Activated CD8-positive, alpha-beta memory T cell treated with anti-CD3 and anti-CD28 coated beads for 4 hours (primary cell): ENCODE data around the gene CHRNA4.
"Not testable (repeated sequence)": the region's sequence is repeated elsewhere in the genome, so short reads cannot be mapped to it uniquely, and the experiment has no call there.

Experiments used
- DNase-seq, 2 donors: peaks; one replicate each; pipeline ENCODE4 v3.0.0-alpha.2; 2020; ENCODE audit warnings: low read depth in 2 of 2

CHRNA4 gene

GRCh38 chr20:63350196-63350595 lies 11.0 kb downstream of the CHRNA4 start:
- no peak for DNase-seq

GRCh38 chr20:63349516-63349895 lies 11.6 kb downstream of the CHRNA4 start:
- no peak for DNase-seq

DNA sequence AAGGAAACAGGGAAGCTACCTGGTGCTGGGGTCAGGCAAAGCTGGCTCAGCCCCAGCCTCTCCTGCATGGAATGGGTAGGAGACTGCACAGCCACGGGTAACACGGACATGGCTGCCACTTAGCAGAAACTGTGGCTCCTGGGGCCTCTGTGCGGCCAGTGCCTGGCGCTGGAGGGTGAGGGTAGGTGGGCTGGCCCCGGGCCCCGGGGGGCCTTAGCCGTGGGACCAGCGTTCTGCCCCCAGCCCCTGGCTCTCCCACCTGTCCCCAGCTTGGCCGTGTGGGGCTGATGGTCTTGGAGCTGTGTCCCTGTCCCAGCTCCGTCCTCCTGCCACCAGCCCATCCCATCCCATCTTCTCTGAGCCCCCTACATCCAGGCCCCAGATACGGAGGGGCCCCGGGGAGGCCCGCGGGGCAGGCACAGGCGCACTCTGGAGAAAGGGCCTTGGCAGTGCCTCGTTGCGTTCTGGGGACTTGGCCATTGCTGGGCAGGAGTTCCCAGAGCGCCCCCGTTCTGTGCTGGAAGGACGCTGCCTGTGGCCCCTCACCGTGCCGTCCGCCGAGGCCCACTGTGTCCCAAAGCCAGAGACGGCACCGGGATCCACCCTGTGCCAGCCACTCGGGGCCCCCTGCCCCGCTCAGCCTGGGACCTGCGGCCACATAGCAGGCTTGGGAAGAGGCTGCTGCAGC lies 12.2 kb downstream of the CHRNA4 start:
- DNase-seq = no peak

GRCh38 chr20:63347950-63348827 lies 13.0 kb downstream of the CHRNA4 start:
- DNase-seq = no peak

DNA sequence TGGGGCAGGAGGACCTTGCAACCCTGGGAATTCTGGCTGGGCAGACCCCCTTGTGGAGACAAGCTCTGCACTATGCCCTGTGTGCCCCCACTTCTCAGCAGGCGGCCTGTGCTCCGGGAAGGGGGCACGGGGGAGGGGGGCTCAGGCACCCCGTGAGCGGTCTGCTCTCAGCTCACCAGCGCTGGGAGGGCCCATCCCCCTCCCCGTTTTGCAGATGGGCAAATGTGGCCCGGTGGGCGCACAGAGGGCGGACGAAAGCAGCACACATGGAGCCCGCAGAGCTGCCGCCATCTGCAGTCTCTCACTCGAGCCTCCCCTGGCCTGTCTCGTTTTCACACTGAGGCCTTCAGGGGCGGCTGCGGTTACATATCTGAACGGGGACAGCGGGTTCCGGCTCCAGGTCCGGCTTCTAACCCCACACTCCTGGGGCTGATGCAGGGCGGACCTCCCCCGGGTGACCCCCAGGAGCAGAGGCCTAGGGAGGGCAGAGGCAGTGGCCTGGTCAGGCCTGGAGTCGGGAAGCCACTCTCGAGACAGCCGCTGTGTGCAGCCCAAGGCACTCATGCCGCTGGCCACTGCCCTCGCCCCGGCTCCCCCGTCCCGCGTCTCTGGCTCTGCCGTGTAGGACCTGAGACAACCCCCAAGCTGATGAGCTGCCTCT lies 13.9 kb downstream of the CHRNA4 start:
- DNase-seq = no peak

DNA sequence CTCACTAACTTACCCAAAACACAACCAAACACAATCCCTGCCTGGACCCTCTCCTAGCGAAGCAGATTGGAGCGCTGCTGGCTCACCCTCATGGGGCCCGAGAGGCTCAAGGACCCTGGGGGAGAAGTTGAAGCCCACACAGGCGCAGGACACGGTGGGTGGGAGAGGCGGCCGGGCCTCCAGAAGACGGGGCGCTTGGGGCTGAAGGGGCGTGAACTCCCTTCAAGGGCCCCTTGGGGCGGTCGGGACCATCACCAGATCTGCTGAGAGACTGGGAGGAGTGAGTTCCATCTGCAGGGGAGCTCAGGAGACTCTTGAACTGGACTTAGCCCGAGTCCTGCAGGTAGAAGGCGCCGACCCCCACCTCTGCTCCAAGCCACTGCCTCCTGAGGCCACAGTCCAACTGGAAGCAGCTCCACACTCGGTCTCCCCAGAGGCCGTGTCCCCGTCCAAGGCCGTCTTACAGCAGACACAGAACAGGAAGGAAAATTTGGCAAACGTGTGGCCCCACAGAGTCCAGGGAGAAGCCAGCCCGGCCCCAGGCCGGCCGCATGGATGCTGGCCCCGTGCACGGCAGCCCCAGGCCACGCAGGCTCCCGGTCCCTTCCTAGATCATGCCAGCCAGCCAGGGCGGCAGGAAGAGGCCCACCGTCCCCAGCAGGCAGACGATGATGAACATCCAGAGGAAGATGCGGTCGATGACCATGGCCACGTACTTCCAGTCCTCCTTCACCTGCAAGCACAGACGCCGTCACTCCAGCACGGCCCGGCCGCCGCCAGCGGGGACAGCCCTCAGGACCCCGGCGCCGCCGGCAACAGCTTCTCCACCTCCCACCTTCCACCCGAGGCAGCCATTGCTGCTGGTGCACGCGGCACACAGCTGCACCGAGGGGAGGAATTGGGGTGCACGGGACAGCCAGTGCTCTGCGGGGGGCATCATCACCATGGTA lies 14.7 kb downstream of the CHRNA4 start:
- DNase-seq = no peak

- DNase-seq = no peak
Measured at GRCh38 chr20:63345328-63346100, 15.6 kb downstream of the CHRNA4 start.

DNA sequence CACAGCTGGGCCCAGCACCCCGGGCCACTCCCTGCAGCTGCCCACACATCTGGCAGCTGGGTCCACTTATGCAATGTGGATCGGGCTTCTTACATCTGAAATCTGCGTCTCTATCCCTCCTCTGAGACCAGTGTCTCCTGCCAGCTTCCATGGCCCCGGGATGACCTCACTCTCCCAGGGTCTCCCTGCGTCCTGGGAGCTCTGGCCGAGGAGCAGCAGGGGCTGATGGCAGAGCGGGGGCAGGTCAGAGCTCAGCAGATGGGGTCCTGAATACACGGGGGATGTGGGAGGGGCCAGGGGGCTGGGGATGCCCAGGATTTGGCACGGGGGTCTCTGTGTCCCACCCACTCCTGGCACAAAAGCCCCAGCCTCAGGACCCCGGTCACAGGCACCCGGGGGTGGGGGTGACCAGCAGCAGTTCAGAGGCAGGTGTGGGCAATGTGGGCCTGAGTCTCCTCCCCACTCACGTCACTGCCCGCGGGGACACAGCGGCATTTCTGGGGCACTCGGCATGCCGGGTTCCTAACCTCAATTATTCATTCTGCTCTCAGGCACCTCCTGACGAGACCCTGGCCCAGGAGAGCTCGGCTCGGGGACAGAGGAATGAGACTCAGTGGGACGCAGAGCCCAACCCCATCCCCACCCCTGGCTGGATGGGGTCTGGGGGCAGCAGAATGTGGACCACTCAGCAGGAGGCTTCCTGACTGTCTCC lies 16.4 kb downstream of the CHRNA4 start:
- no peak for DNase-seq

- no peak for DNase-seq
Measured at GRCh38 chr20:63343460-63344445, 17.4 kb downstream of the CHRNA4 start.

DNA sequence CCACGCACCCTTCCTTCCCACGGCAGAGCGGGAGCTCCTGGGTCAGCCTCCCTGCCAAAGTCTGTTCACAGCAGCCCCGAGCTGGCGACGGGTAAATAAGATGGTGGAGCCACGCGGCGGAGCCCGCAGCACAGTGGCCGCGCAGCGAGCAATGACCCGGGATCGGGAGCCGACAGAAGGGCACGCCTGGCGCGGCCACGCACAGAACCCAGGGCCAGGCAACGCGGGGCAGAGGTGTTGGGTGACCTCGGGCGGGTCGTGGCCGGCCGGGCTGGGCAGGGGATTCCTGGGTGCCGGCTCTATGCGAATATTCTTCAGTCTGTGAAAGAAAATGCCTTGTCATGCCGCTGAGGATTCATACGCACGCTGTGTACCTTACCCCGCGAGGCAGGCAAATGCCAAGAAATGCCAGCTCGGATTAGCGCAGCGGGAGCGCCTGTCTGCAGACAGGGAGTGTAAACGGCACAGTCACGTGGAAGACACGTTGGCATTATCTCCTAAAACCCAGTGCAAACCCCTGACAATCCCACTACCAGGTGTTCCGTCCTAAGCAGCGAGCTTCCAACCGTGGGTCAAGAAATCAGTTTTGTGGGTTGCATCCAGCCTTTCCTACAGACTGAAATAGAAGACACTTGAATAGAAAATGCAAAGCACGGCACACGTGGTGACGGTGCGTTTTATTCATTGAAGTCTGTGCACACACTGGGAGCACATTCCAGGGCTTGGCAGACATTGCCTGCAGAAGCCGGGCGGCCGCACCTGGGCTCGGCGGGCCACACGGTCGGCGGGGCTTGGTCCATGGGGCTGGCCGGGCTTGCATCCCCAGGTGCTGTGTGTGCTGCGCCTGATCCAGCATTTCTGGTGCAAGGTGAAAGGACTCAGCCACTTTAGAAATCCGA lies 18.3 kb downstream of the CHRNA4 start:
- DNase-seq = no peak

DNA sequence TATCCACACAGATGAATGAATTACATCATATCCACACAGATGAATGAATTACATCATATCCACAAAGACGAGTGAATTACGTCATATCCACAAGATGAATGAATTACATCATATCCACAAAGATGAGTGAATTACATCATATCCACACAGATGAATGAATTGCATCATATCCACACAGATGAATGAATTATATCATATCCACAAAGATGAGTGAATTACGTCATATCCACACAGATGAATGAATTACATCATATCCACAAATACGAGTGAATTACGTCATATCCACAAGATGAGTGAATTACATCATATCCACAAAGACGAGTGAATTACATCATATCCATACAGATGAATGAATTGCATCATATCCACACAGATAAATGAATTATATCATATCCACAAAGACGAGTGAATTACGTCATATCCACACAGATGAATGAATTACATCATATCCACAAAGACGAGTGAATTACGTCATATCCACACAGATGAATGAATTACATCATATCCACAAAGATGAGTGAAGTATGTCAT lies 20.9 kb downstream of the CHRNA4 start:
- not testable (repeated sequence) for DNase-seq

DNA sequence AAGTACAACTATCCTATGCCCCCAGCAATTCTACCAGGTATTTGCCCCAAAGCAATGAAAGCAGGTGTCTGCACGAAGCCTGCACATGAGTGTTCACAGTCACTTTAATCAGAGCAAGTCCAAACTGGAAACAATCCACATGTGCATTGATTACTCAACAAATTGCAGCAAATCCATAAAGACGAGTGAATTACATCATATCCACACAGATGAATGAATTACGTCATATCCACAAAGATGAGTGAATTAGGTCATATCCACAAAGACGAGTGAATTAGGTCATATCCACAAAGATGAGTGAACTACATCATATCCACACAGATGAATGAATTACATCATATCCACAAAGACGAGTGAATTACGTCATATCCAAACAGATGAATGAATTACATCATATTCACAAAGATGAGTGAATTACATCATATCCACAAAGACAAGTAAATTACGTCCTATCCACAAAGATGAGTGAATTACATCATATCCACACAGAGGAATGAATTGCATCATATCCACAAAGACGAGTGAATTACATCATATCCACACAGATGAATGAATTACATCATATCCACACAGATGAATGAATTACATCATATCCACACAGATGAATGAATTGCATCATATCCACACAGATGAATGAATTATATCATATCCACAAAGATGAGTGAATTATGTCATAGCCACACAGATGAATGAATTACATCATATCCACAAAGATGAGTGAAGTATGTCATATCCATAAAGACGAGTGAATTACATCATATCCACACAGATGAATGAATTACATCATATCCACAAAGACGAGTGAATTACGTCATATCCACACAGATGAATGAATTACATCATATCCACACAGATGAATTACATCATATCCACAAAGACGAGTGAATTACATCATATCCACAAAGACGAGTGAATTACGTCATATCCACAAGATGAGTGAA lies 21.7 kb downstream of the CHRNA4 start:
- DNase-seq = not testable (repeated sequence)

DNA sequence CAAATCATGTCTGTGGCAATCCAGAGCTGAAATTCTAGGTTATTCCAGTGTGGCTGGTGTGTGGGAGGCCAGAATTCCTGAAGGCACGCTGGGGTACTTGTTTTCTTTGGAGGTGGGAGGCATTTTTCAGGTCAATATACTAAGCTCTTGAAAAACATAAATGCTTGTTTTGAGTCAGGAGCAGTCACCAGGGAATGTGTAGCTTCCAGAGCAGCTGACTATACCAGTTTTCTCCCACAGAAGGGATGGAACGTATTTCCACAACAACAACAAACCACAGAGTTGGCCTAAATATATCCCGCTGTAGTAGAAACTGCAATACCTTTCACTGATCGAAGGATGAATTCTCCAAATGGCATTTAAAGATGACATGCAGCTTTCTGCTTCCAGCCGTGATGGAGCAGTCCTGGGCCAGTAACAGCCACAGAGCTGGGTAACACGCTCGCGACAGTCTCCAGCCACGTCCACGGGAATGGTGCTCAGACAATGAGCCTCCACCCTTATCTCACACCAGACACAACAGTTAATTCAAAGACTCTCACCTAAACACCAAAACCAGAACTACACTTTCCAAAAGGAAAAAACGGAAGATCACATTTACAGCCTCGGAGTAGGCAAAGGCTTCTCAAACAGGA lies 23.2 kb downstream of the CHRNA4 start:
- DNase-seq = no peak

DNA sequence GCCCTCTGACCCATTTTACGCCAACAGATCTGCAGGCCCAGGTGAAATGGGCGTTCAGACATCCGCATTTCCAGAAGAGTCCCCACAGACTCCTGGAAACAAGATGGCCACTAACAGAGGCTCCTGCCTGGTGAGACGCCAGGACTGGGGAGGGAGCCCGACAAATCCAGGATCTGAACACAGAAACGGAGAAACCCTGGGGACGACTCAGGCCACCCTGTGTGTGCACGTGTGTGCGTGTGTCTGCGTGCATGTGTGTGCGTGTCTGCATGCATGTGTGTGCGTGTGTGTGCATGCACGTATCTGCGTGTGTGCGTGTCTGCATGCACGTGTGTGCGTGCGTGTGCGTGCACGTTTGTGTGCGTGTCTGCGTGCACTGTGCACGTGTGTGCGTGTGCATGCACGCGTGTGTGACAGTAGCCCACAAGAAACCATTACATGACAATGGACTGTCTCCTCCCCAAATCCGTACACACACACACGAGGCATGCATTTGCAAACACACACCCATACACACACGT lies 24.9 kb downstream of the CHRNA4 start:
- no peak for DNase-seq

- no peak for DNase-seq
Measured at GRCh38 chr20:63335711-63336110, 25.4 kb downstream of the CHRNA4 start.

DNA sequence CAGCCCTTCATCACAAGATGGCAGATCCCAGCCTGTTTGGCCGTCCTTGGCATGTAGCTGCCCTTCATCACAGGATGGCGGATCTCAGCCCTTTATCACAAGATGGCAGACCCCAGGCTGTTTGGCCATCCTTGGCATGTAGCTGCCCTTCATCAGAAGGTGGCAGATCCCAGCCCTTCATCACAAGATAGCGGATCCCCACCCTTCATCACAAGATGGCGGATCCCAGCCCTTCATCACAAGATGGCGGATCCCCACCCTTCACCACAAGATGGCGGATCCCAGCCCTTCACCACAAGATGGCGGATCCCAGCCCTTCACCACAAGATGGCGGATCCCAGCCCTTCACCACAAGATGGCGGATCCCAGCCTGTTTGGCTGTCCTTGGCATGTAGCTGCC lies 26.1 kb downstream of the CHRNA4 start:
- DNase-seq = not testable (repeated sequence)
